ENCODE measurements around the gene FBXO38. TPM values are rescaled to one million over a fixed set of nuclear protein-coding genes. Genes with fewer than 3 reads are reported as not detected.

The FBXO38 gene
- total RNA-seq, 1 donor from 2014 or later = 51.5 TPM

GRCh38 chr5:148401604-148402003 is 17.8 kb downstream of the FBXO38 start:
- Mint-ChIP-seq H3K27ac (no peak overlapping the region), H3K4me1 (ENCODE audit: unreplicated experiment) (no peaks in the 10 kb centered on the region), H3K9me3 (no peaks in the 10 kb centered on the region), H3K36me3 (peaks cover 38% of the 10 kb centered on the region), H3K27me3 (no peaks in the 10 kb centered on the region), H3K4me3 (no peak overlapping the region)
- TF ChIP-seq, protein P1, sequence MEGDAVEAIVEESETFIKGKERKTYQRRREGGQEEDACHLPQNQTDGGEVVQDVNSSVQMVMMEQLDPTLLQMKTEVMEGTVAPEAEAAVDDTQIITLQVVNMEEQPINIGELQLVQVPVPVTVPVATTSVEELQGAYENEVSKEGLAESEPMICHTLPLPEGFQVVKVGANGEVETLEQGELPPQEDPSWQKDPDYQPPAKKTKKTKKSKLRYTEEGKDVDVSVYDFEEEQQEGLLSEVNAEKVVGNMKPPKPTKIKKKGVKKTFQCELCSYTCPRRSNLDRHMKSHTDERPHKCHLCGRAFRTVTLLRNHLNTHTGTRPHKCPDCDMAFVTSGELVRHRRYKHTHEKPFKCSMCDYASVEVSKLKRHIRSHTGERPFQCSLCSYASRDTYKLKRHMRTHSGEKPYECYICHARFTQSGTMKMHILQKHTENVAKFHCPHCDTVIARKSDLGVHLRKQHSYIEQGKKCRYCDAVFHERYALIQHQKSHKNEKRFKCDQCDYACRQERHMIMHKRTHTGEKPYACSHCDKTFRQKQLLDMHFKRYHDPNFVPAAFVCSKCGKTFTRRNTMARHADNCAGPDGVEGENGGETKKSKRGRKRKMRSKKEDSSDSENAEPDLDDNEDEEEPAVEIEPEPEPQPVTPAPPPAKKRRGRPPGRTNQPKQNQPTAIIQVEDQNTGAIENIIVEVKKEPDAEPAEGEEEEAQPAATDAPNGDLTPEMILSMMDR (conservative IDR thresholded peaks at IDR 0.05) = no peak
- DNase-seq (ENCODE audit: extremely low spot score, unreplicated experiment) = no peak

- no peaks in the 10 kb centered on the region for H3K9me3 Mint-ChIP-seq
- no peak overlapping the region for H3K27ac Mint-ChIP-seq
- no peak for DNase-seq (ENCODE audit: extremely low spot score, unreplicated experiment)
- peaks cover 49% of the 10 kb centered on the region for H3K36me3 Mint-ChIP-seq
- no peak overlapping the region for H3K4me3 Mint-ChIP-seq
- no peaks in the 10 kb centered on the region for H3K4me1 Mint-ChIP-seq (ENCODE audit: unreplicated experiment)
- H3K27me3 Mint-ChIP-seq = no peaks in the 10 kb centered on the region
- TF ChIP-seq, protein P1 (conservative IDR thresholded peaks at IDR 0.05) = no peak
These were observed 19.6 kb downstream of the FBXO38 start for GRCh38 chr5:148403344-148403743.

GRCh38 chr5:148406406-148406805 is 22.6 kb downstream of the FBXO38 start:
- Mint-ChIP-seq H3K9me3 (no peaks in the 10 kb centered on the region), H3K4me1 (ENCODE audit: unreplicated experiment) (no peaks in the 10 kb centered on the region), H3K27ac (no peak overlapping the region), H3K36me3 (peaks cover 48% of the 10 kb centered on the region), H3K27me3 (no peaks in the 10 kb centered on the region), H3K4me3 (no peak overlapping the region)
- TF ChIP-seq, protein P1 (conservative IDR thresholded peaks at IDR 0.05) = no peak
- DNase-seq (ENCODE audit: extremely low spot score, unreplicated experiment) = no peak

GRCh38 chr5:148408092-148408491 is 24.3 kb downstream of the FBXO38 start:
- Mint-ChIP-seq H3K27ac (no peak overlapping the region), H3K9me3 (no peaks in the 10 kb centered on the region), H3K27me3 (no peaks in the 10 kb centered on the region), H3K4me1 (ENCODE audit: unreplicated experiment) (no peaks in the 10 kb centered on the region), H3K36me3 (peaks cover 48% of the 10 kb centered on the region), H3K4me3 (no peak overlapping the region)
- DNase-seq (ENCODE audit: extremely low spot score, unreplicated experiment) = no peak
- TF ChIP-seq, protein P1 (conservative IDR thresholded peaks at IDR 0.05) = no peak

DNA sequence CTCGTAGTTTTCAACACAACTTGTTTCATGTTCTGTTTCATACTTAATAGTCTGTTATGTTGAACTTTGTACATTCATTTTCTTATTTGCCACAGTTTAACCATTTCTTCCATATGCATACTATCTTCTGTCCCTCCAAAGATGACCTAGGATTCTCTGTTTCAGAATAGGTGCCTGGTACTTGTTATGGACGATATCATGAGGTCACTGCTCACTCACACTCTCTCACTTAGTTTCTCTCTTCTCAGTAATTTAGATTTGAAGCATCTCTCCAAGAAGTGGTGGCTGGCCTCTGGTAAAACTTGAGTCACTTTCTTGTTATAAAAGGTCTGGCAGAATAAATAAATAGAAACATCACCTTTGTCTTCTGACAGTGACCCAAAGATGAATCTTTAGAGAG is 28.4 kb downstream of the FBXO38 start:
- no peaks in the 10 kb centered on the region for H3K27me3 Mint-ChIP-seq
- H3K36me3 Mint-ChIP-seq = peaks cover 41% of the 10 kb centered on the region
- H3K4me1 Mint-ChIP-seq (ENCODE audit: unreplicated experiment) = no peaks in the 10 kb centered on the region
- H3K27ac Mint-ChIP-seq = no peak overlapping the region
- no peak for DNase-seq (ENCODE audit: extremely low spot score, unreplicated experiment)
- no peak overlapping the region for H3K4me3 Mint-ChIP-seq
- H3K9me3 Mint-ChIP-seq = no peaks in the 10 kb centered on the region
- TF ChIP-seq, protein P1 (conservative IDR thresholded peaks at IDR 0.05) = no peak

- DNase-seq (ENCODE audit: extremely low spot score, unreplicated experiment) = no peak
- Mint-ChIP-seq H3K4me1 (ENCODE audit: unreplicated experiment) (no peaks in the 10 kb centered on the region), H3K27ac (no peak overlapping the region), H3K27me3 (no peaks in the 10 kb centered on the region), H3K36me3 (peaks cover 42% of the 10 kb centered on the region), H3K4me3 (no peak overlapping the region), H3K9me3 (no peaks in the 10 kb centered on the region)
- TF ChIP-seq, protein P1 (conservative IDR thresholded peaks at IDR 0.05) = no peak
These were observed 31.1 kb downstream of the FBXO38 start for GRCh38 chr5:148414833-148415232.

Data from type B pancreatic cell (in vitro differentiated cells).